ENCODE results near the gene HBD. TPM values are rescaled to one million over a fixed set of nuclear protein-coding genes. Genes with fewer than 3 reads are reported as not detected.

Gene HBD
- total and polyA plus RNA-seq, 9 of the 15 experiments (the other 6 are each of a cell fraction or from before 2014, with no cell fraction given) = 11.8 to 169 (median 36.0) TPM

DNA sequence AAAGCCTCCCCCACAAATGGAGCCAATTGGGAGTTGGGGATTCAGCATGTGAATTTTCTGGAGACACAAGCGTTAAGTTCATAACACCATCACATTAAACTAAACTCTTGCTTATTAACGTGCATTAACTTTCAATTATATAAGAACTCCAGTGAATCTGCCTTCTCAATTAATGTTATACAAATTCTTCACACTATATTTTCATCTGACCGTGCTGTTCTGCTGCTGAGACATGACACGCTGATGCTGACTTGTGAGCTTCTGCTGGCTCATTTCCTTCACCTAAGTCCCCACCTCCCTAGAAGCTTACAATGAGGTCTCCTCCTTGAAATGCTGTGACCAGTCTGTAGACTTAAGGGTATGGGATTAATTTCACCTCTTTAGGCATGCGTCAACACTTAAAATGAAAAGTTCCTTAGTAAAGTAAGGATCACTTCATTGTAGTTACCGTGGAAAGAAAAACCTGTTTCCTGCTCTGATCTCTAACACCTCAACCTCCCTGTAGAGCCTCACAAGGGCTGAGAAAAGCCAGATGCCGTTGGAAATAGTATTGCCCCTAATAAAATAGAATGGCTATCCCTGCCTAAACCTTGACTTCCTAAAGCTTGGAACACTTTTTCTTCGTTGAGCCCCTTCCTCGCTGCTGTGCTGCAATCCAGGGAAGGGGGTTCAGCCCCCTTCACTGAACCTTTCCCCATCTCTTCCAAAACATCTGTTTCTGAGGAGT, 18.1 kb upstream of the HBD start (continued):
- TF ChIP-seq ZNF655 (CRISPR knock-in tag; IDR thresholded peaks at IDR 0.05) = no peak
- peak; percentile 34; the same call in 1 of the 2 replicates for TF ChIP-seq MYC (IDR thresholded peaks at IDR 0.05; ENCODE audit: low read depth, low read length)
- no peak; the same call in 1 of the 2 replicates for TF ChIP-seq MYC (CRISPR knock-in tag; IDR thresholded peaks at IDR 0.05; ENCODE audit: borderline replicate concordance, low read depth)
- TF ChIP-seq NFRKB (IDR thresholded peaks at IDR 0.05; ENCODE audit: low read depth) = no peak
- no peak for TF ChIP-seq POLR2B (IDR thresholded peaks at IDR 0.05; ENCODE audit: low read depth, partially characterized antibody)
- TF ChIP-seq ZNF75A (CRISPR knock-in tag; IDR thresholded peaks at IDR 0.05) = no peak
- no peak for TF ChIP-seq ZNF253 (CRISPR knock-in tag; conservative IDR thresholded peaks at IDR 0.05)
- 0 out of 2 replicates have a peak, but pooled peaks have one; percentile 24 for TF ChIP-seq PATZ1 (CRISPR knock-in tag; IDR thresholded peaks at IDR 0.05; ENCODE audit: borderline replicate concordance)
- peak; percentile 96 for TF ChIP-seq POLR2AphosphoS2 (IDR thresholded peaks at IDR 0.05; ENCODE audit: low read length)
- no peak for TF ChIP-seq SMAD1 (IDR thresholded peaks at IDR 0.05; ENCODE audit: low read depth, low read length, partially characterized antibody)
- TF ChIP-seq ZNF134 (CRISPR knock-in tag; conservative IDR thresholded peaks at IDR 0.05) = no peak
- TF ChIP-seq FOXJ2 (tag; IDR thresholded peaks at IDR 0.05) = no peak
- TF ChIP-seq ZNF609 (CRISPR knock-in tag; IDR thresholded peaks at IDR 0.05; ENCODE audit: borderline replicate concordance) = no peak
- TF ChIP-seq ELF2 (CRISPR knock-in tag; IDR thresholded peaks at IDR 0.05) = peak; percentile 53; the same call in 1 of the 2 replicates
- TF ChIP-seq HOMEZ (CRISPR knock-in tag; IDR thresholded peaks at IDR 0.05) = no peak
- no peak for TF ChIP-seq ZBTB8A (IDR thresholded peaks at IDR 0.05; ENCODE audit: partially characterized antibody)
- no peak for TF ChIP-seq SREBF1 (IDR thresholded peaks at IDR 0.05; ENCODE audit: borderline replicate concordance, low read depth, low read length)

Measured in K562 (cell line).